Epithelial cell of proximal tubule (primary cell): ENCODE results near the gene MYL5. TPM values are rescaled to one million over a fixed set of nuclear protein-coding genes. Genes with fewer than 3 reads are reported as not detected.

Source experiments
- DNase-seq: peaks from one replicate; pipeline ENCODE4 v3.0.0-alpha.2; 2011; ENCODE audit warnings: low read depth
- H3K4me3 ChIP-seq: 2 replicates; pipeline ENCODE4 v1.5.1; 2011; ENCODE audit warnings: low read depth, mild to moderate bottlenecking, low read length
- total RNA-seq: library from RNA; depleted of rRNA; stranded (reverse); fragments of >200 nt; gene quantifications from 2 replicates; pipeline ENCODE4 v1.2.3, GENCODE V29; 2015
- TF ChIP-seq, protein P1 (sequence below): conservative IDR thresholded peaks from 2 replicates; pipeline ENCODE4 v1.5.1; 2012; ENCODE audit warnings: low read depth, mild to moderate bottlenecking, low read length

The MYL5 gene
- total RNA-seq, 1 donor from 2014 or later, result 4.0 TPM

DNA sequence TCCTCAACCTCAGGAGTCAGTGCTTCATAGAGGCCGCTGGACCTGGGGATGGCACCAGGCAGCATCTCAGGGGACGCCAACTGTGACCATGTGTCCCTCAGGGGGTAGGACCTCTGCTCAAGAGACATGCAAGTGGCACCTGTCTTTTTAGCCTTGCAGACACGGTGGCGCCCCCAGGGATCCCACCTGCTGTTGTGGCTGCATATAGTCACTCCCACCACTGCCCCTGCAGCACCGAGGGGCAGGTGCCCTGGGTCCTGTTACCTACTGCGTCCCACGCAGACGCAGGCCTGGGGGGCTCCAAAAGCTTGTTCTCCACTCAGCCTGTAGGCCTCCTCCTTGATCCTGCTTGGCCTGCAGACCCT, 2.5 kb downstream of the MYL5 start:
- DNase-seq, result no peak
- no peak overlapping the region for H3K4me3 ChIP-seq
- TF ChIP-seq, protein P1, sequence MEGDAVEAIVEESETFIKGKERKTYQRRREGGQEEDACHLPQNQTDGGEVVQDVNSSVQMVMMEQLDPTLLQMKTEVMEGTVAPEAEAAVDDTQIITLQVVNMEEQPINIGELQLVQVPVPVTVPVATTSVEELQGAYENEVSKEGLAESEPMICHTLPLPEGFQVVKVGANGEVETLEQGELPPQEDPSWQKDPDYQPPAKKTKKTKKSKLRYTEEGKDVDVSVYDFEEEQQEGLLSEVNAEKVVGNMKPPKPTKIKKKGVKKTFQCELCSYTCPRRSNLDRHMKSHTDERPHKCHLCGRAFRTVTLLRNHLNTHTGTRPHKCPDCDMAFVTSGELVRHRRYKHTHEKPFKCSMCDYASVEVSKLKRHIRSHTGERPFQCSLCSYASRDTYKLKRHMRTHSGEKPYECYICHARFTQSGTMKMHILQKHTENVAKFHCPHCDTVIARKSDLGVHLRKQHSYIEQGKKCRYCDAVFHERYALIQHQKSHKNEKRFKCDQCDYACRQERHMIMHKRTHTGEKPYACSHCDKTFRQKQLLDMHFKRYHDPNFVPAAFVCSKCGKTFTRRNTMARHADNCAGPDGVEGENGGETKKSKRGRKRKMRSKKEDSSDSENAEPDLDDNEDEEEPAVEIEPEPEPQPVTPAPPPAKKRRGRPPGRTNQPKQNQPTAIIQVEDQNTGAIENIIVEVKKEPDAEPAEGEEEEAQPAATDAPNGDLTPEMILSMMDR, result no peak

DNA sequence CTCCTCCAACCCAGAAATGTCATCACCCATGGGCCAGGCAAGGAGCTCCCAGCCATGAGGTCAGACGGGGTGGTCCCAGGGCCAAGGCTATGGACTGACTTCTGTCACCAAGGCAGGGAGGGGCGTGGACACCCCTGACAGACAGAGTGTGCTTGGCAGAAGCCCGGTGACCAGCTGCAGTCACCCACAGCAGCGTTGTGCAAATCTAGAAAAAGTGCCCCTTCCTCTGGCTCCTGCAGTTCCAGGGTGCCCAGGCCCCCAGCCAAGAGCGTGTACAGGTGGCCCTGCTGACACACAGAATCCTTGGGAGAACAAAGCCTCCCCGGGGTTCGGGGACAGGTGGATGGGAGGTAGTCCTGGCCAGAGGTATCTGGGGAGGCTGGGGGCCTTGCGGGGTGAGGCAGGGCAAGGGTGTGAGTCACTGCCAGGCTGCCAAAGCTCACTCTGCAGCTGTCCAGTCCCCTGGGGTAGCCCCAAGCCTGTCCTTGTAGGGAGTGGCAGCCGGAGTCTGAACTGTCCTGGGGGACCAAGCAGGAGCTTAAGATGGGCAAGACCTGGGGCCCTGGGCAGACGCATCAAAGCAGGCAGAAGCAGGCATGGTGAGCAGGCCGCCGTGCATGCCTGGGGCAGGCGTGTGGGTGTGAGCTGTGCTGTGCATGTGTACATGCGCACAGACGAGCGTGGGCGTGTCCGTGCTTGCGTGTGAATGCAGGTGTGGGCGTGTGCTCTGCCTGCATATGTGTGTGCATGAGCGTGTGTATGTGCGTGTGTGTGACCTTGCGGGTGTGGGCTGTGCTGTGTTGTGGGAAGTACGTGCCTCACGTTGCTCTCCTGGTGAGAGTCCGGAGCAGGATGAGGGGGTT, 3.3 kb downstream of the MYL5 start:
- TF ChIP-seq, protein P1, result no peak
- H3K4me3 ChIP-seq, result no peak overlapping the region
- DNase-seq, result no peak

DNA sequence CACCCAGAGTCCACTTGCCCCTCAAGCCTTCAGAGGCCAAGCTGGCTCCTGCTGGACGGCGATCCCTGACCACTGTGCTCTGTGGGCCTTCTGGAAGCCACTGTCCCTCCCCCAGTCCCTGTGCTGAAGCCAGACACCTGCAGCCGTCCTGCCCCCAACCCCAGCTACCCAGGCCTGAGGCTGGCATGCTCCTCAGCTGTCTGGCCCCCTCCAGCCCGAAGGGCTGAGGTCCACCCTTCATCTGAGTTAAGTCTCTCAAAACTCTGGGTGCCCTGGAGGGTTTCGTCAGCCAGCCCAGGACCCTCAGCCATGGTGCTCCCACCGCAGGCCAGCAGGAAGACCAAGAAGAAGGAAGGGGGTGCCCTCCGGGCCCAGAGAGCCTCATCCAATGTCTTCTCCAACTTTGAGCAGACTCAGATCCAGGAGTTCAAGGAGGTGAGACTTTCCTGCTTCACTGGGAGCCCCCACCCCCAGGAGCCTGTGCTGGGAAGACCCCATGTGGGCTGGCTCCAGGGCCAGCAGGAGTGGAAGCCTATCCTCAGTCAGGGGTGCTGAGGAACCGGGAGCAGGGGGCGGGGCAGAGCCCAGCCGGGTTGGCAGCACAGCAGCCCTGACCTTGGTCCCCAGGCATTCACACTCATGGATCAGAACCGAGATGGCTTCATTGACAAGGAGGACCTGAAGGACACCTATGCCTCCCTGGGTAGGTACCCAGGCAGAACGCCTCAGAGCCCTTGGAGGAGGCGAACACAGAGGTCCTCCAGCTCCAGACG, 4.2 kb downstream of the MYL5 start:
- no peak for DNase-seq
- no peak overlapping the region for H3K4me3 ChIP-seq
- TF ChIP-seq, protein P1, result no peak

DNA sequence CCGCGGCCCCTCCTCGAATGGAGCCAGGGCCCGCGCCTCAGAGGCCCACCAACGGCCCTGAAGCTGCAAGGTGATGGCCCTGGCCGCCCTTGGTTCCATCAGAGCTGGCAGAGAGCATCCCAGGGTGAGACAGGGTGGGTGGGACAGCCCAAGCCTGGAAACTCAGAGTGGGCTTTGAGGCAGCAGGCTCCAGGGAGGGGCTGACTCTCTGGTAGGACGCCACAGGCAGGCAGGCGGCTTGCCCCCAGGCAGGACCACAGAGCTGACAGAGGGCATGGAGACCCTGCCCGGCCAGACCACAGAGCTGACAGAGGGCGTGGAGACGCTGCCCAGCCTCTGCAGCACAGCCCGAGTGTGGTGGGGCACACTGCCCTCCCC, 4.8 kb downstream of the MYL5 start:
- TF ChIP-seq, protein P1, result no peak

DNA sequence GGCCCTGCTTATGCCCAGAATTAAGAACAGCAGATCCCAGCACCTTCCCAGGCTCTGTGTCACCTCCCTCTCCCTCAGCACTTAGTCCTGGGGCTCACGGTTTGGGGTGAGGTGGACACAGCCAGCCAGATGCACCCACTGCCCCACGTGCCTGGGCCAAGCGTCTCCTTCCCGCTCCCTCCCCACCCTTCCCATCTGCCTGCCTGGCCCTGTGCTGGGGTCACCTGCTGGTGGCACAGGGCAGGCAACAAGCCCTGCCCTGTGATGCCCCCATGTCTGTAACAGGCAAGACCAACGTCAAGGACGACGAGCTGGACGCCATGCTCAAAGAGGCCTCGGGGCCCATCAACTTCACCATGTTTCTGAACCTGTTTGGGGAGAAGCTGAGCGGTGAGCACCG, 5.3 kb downstream of the MYL5 start:
- DNase-seq, result no peak
- TF ChIP-seq, protein P1, result no peak
- H3K4me3 ChIP-seq, result no peak overlapping the region

More for the DNA sequence above, 4.8 kb downstream of the MYL5 start:
- no peak for DNase-seq
- no peak overlapping the region for H3K4me3 ChIP-seq

DNA sequence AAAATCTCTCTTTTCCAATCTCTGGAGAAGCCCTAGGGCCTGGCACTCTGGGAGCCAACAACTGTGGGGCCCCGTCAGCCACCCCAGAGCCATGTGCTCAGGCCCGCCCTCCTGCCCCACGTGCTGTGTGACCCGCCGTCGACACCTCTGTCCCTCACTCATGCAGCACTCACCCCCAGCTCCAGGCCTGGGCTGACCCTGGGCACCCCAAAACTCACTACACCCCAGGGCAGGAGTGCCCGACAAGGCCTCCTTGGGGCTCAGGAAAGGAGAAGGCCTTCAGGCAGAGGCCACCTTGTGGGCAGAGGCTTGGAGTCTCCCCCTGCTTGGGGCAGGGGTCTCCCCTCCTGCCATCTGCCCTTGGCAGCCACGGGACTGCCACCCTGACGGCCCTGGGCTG, 5.7 kb downstream of the MYL5 start:
- H3K4me3 ChIP-seq, result no peak overlapping the region
- no peak for DNase-seq
- TF ChIP-seq, protein P1, result no peak

DNA sequence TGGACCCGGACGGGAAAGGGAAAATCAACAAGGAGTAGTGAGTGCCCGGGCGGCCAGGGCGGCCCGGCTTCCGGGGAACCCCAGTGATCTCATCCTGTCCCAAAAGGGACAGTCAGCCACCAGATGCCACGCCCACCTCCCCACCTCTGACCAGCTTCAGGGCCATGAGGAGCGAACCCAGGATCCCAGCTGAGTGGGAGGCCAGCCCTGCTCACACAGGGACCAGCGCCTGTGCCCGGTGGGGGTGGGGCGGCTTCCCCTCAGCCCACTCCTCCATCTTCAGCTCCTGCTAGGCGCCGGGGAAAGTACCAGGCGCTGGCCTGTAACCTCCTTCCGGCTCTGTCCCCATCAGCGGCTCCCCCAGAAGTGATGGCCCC, 6.2 kb downstream of the MYL5 start:
- H3K4me3 ChIP-seq, result peak overlapping the region; percentile 53
- no peak for DNase-seq

More for the DNA sequence above, 6.2 kb downstream of the MYL5 start:
- TF ChIP-seq, protein P1, result no peak
